Peyer's patch (tissue), 4 donors: ENCODE data around the gene DNER.

Source experiments
- POLR2A ChIP-seq, 2 donors: fragments of 450-650 bp; IDR thresholded peaks; one replicate each; pipeline ENCODE4 v1.5.1; 2017; ENCODE audit warnings: antibody characterized with exemption in 2 of 2, mild to moderate bottlenecking in 2 of 2, moderate library complexity in 2 of 2
- TF ChIP-seq, protein P1 (sequence below), 6 experiments: fragments of 450-650 bp in 4 of 6; fragments of 200-600 bp in 2 of 6; sonication (generic) in 1 of 6; IDR thresholded peaks; one replicate each; pipeline ENCODE4 v1.5.1; 2017 to 2019; ENCODE audit warnings: antibody characterized with exemption in 6 of 6, mild to moderate bottlenecking in 3 of 6, moderate library complexity in 1 of 6

DNA sequence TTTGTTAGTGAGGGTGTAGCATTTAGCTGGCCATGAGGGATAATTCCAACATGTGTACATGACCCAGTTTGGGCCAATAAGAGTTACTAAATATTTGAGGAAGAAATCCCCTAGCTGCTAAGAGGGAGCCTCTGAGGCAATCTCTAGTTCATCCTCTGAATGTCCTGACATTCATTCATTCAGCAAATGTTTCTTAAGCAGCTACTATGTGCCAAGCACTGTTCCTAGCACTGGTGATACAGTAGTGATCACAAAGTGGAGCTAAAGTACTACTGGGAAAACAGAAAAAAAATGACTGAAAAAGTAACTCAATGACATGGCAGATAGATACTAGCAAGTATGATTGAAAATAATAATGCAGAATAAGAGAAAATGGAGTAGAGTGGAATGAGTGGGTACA, 363.5 kb downstream of the DNER start:
- TF ChIP-seq, protein P1, sequence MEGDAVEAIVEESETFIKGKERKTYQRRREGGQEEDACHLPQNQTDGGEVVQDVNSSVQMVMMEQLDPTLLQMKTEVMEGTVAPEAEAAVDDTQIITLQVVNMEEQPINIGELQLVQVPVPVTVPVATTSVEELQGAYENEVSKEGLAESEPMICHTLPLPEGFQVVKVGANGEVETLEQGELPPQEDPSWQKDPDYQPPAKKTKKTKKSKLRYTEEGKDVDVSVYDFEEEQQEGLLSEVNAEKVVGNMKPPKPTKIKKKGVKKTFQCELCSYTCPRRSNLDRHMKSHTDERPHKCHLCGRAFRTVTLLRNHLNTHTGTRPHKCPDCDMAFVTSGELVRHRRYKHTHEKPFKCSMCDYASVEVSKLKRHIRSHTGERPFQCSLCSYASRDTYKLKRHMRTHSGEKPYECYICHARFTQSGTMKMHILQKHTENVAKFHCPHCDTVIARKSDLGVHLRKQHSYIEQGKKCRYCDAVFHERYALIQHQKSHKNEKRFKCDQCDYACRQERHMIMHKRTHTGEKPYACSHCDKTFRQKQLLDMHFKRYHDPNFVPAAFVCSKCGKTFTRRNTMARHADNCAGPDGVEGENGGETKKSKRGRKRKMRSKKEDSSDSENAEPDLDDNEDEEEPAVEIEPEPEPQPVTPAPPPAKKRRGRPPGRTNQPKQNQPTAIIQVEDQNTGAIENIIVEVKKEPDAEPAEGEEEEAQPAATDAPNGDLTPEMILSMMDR (IDR thresholded peaks at IDR 0.05), result no peak
- no peak for TF ChIP-seq POLR2A (IDR thresholded peaks at IDR 0.05)
